HS-27A (cell line): ENCODE measurements around the gene EPHB1.
"Not testable (repeated sequence)": the region's sequence is repeated elsewhere in the genome, so short reads cannot be mapped to it uniquely, and the experiment has no call there.

Experiments
- DNase-seq: peaks from one replicate; pipeline ENCODE4 v3.0.0-alpha.2; 2012; ENCODE audit warnings: low read depth, missing footprints

Gene EPHB1

GRCh38 chr3:135050536-135050935 lies 255.5 kb downstream of the EPHB1 start:
- no peak for DNase-seq

GRCh38 chr3:135051409-135051973 lies 256.4 kb downstream of the EPHB1 start:
- DNase-seq: no peak

GRCh38 chr3:135055449-135055848 lies 260.4 kb downstream of the EPHB1 start:
- DNase-seq: no peak

GRCh38 chr3:135056084-135056730 lies 261.1 kb downstream of the EPHB1 start:
- DNase-seq: no peak

- no peak for DNase-seq
Observed at GRCh38 chr3:135056733-135057310, 261.8 kb downstream of the EPHB1 start.

GRCh38 chr3:135057996-135058395 lies 262.9 kb downstream of the EPHB1 start:
- no peak for DNase-seq

- DNase-seq: no peak
Observed at GRCh38 chr3:135059580-135059979, 264.5 kb downstream of the EPHB1 start.

GRCh38 chr3:135066844-135067727 lies 272.0 kb downstream of the EPHB1 start:
- DNase-seq: not testable (repeated sequence)

- DNase-seq: no peak
Observed at GRCh38 chr3:135068011-135068410, 273.0 kb downstream of the EPHB1 start.

- DNase-seq: no peak
Observed at GRCh38 chr3:135069406-135069805, 274.3 kb downstream of the EPHB1 start.

- DNase-seq: no peak
Observed at GRCh38 chr3:135071483-135071882, 276.4 kb downstream of the EPHB1 start.

GRCh38 chr3:135072431-135072830 lies 277.4 kb downstream of the EPHB1 start:
- DNase-seq: no peak

- DNase-seq: no peak
Observed at GRCh38 chr3:135075157-135075556, 280.1 kb downstream of the EPHB1 start.

GRCh38 chr3:135076341-135076740 lies 281.3 kb downstream of the EPHB1 start:
- DNase-seq: no peak

GRCh38 chr3:135077186-135077585 lies 282.1 kb downstream of the EPHB1 start:
- no peak for DNase-seq

GRCh38 chr3:135078283-135078682 lies 283.2 kb downstream of the EPHB1 start:
- DNase-seq: no peak

- no peak for DNase-seq
Observed at GRCh38 chr3:135079095-135079494, 284.0 kb downstream of the EPHB1 start.

GRCh38 chr3:135081451-135081850 lies 286.4 kb downstream of the EPHB1 start:
- DNase-seq: no peak

- DNase-seq: no peak
Observed at GRCh38 chr3:135081856-135082434, 286.9 kb downstream of the EPHB1 start.

GRCh38 chr3:135082706-135083105 lies 287.6 kb downstream of the EPHB1 start:
- DNase-seq: no peak

GRCh38 chr3:135083179-135083578 lies 288.1 kb downstream of the EPHB1 start:
- DNase-seq: no peak

GRCh38 chr3:135083756-135084155 lies 288.7 kb downstream of the EPHB1 start:
- no peak for DNase-seq
